ENCODE data around the gene NTN4.

The NTN4 gene

DNA sequence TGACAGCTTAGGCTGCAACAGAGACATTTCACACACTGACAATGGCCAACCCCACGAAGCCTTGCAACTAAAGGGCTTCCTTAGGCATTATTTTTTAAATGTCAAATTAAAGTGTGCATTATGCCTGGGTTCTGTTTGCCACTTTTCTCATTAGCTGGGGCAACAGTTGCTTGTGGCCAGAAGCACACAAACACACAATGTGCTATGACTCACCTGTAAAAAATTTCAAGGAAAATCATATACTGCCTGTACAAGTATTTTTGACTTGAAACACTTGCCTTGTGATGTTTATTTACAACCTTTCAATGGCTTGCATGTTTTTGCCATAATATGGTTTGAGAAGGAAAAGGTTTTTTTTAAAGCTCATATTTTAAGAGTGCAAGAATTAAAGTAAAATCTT, 1.9 kb downstream of the NTN4 start:
- no peak for TF ChIP-seq TAF1 (IDR thresholded peaks at IDR 0.05; ENCODE audit: borderline replicate concordance, insufficient read depth, low read length)
- no peak for TF ChIP-seq SIN3A (IDR thresholded peaks at IDR 0.05; ENCODE audit: borderline replicate concordance, insufficient read depth, low read length)
- no peak for TF ChIP-seq POLR2AphosphoS5 (IDR thresholded peaks at IDR 0.05; ENCODE audit: low read depth, low read length)
- no peak for TF ChIP-seq FOXP2 (optimal IDR thresholded peaks at IDR 0.05; ENCODE audit: borderline replicate concordance, extremely low read depth, extremely low read length, insufficient read depth)
- TF ChIP-seq, protein P1, sequence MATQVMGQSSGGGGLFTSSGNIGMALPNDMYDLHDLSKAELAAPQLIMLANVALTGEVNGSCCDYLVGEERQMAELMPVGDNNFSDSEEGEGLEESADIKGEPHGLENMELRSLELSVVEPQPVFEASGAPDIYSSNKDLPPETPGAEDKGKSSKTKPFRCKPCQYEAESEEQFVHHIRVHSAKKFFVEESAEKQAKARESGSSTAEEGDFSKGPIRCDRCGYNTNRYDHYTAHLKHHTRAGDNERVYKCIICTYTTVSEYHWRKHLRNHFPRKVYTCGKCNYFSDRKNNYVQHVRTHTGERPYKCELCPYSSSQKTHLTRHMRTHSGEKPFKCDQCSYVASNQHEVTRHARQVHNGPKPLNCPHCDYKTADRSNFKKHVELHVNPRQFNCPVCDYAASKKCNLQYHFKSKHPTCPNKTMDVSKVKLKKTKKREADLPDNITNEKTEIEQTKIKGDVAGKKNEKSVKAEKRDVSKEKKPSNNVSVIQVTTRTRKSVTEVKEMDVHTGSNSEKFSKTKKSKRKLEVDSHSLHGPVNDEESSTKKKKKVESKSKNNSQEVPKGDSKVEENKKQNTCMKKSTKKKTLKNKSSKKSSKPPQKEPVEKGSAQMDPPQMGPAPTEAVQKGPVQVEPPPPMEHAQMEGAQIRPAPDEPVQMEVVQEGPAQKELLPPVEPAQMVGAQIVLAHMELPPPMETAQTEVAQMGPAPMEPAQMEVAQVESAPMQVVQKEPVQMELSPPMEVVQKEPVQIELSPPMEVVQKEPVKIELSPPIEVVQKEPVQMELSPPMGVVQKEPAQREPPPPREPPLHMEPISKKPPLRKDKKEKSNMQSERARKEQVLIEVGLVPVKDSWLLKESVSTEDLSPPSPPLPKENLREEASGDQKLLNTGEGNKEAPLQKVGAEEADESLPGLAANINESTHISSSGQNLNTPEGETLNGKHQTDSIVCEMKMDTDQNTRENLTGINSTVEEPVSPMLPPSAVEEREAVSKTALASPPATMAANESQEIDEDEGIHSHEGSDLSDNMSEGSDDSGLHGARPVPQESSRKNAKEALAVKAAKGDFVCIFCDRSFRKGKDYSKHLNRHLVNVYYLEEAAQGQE (IDR thresholded peaks at IDR 0.05; ENCODE audit: insufficient read depth in 1 of 2, low read depth in 2 of 2, low read length in 2 of 2) = no peak

DNA sequence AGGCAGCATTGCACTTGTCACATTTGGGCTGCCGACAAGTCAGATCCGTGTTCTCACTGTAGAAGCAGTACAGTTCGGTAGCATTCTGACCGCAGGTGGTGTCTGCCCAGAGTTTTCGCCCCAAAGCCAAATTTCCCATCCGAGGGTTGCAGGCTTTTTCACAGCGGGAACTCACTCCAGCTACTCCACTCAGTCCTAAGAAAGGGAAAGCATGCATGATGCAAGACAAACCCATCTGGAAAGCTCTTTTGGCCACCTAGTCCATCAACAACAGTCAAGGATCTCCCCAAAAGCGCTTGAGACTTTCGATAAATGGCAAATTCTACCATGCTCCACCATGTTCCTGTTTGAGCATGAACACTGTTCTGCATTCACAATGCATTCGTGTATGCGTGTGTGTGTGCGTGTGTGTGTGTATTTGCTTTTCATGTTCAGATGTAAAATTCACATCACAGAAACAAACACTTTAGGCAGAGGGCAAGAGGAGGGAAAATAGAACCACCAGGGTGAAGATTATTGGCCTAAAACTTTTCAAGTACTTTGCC, 3.2 kb downstream of the NTN4 start:
- TF ChIP-seq SIN3A (IDR thresholded peaks at IDR 0.05; ENCODE audit: borderline replicate concordance, insufficient read depth, low read length) (no peak), TAF1 (IDR thresholded peaks at IDR 0.05; ENCODE audit: borderline replicate concordance, insufficient read depth, low read length) (no peak)

DNA sequence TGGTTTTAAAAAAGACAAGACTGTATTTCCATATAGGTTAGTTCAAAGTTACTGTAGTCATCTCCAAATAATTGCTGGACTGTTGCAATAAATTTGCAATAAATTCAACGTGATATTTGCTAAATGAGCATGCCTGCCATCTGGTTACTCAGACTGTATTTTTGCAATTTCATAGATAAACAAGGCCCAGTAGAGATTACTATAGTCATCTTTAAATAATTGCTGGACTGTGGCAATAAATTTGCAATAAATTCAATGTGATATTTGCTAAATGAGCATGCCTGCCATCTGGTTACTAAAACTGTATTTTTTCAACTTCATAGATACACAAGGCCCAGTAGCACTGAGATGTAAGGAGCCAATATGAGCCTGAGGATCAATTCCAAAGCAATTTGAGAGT, 5.6 kb downstream of the NTN4 start:
- TF ChIP-seq, protein P1 (IDR thresholded peaks at IDR 0.05; ENCODE audit: insufficient read depth in 1 of 2, low read depth in 2 of 2, low read length in 2 of 2) = no peak
- TF ChIP-seq POLR2AphosphoS5 (IDR thresholded peaks at IDR 0.05; ENCODE audit: low read depth, low read length) (no peak), FOXP2 (optimal IDR thresholded peaks at IDR 0.05; ENCODE audit: borderline replicate concordance, extremely low read depth, extremely low read length, insufficient read depth) (no peak), TAF1 (IDR thresholded peaks at IDR 0.05; ENCODE audit: borderline replicate concordance, insufficient read depth, low read length) (no peak), SIN3A (IDR thresholded peaks at IDR 0.05; ENCODE audit: borderline replicate concordance, insufficient read depth, low read length) (no peak)

DNA sequence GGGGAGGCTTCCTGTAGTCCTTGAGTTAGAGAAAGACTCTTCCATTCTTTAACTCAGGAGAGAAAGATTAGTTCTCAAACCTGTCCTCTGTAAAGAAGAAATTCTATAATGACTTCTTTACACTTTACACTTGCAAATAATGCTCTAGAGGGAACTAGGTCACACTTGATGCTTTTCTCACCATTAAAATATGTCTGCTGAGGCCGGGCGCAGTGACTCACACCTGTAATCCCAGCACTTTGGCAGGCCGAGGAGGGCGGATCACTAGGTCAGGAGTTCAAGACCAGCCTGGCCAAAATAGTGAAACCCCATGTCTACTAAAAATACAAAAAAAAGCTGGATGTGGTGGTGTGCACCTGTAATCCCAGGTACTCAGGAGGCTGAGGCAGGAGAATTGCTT, 6.3 kb downstream of the NTN4 start:
- TF ChIP-seq SIN3A (IDR thresholded peaks at IDR 0.05; ENCODE audit: borderline replicate concordance, insufficient read depth, low read length) = no peak
- TF ChIP-seq FOXP2 (optimal IDR thresholded peaks at IDR 0.05; ENCODE audit: borderline replicate concordance, extremely low read depth, extremely low read length, insufficient read depth) = no peak
- no peak for TF ChIP-seq TAF1 (IDR thresholded peaks at IDR 0.05; ENCODE audit: borderline replicate concordance, insufficient read depth, low read length)
- TF ChIP-seq POLR2AphosphoS5 (IDR thresholded peaks at IDR 0.05; ENCODE audit: low read depth, low read length) = no peak
- TF ChIP-seq, protein P1 (IDR thresholded peaks at IDR 0.05; ENCODE audit: insufficient read depth in 1 of 2, low read depth in 2 of 2, low read length in 2 of 2) = no peak

DNA sequence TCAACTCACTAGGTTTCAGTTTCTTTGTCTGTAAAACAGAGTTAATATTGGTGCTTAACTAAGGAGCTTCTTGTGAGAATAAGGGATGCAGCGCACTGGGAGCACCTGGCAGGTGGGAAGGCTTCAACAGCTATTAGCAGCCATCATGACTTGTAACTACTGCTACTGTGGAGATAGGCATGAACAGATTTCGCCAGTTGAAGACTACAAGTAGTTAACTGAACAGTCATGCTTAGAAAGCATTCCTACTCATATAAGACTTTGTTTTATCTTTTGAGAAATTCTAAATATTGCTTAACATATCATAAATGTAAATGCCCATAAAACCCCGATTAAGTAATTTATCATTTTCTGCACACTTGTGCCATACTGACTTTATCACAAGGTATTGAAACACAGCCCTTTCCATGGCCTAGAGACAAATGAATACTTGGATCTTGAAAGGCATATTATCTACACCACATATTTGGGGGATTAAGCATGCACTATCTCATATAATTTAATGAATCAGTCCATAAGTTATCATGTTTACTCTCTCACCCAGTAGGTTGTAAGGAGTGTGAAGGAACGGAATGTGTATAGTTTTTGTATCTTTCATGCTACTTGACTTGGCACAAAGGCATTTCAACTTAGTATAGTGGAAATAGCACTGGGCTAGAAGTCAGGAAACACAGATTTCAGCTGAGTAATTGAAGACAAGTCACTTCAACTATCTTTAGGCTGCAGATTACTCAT, 16.1 kb downstream of the NTN4 start:
- TF ChIP-seq SIN3A (IDR thresholded peaks at IDR 0.05; ENCODE audit: borderline replicate concordance, insufficient read depth, low read length) (no peak), POLR2AphosphoS5 (IDR thresholded peaks at IDR 0.05; ENCODE audit: low read depth, low read length) (no peak), TAF1 (IDR thresholded peaks at IDR 0.05; ENCODE audit: borderline replicate concordance, insufficient read depth, low read length) (no peak)
- TF ChIP-seq, protein P1 (IDR thresholded peaks at IDR 0.05; ENCODE audit: insufficient read depth in 1 of 2, low read depth in 2 of 2, low read length in 2 of 2) = no peak

All from PFSK-1 (cell line).